GM12878 (cell line): ENCODE results near the gene VSTM5.

ENCODE experiments used
- BCLAF1 ChIP-seq: fragments of 450-650 bp; IDR thresholded peaks from 2 replicates; pipeline ENCODE4 v1.6.1; 2017; ENCODE audit warnings: antibody characterized with exemption, mild to moderate bottlenecking, moderate library complexity
- CTCF ChIP-seq, 3 experiments: IDR thresholded peaks in 2 of 3; conservative IDR thresholded peaks in 1 of 3; 2 replicates each; pipeline ENCODE4 v1.5.1; 2011; ENCODE audit warnings: low read depth in 3 of 3, low read length in 3 of 3, mild to moderate bottlenecking in 3 of 3, control low read depth in 2 of 3, moderate library complexity in 2 of 3, inconsistent platforms in 1 of 3, mixed read lengths in 1 of 3; ENCODE audit not compliant: control insufficient read depth in 2 of 3, insufficient read depth in 1 of 3; ENCODE audit errors: extremely low read depth in 1 of 3
- EGR1 ChIP-seq, 2 experiments: IDR thresholded peaks; 1 replicate in 1 of 2; 2 replicates in 1 of 2; pipeline ENCODE4 v1.6.1; 2011 to 2012; ENCODE audit warnings: low read depth in 2 of 2, low read length in 2 of 2, borderline replicate concordance in 1 of 2, mild to moderate bottlenecking in 1 of 2, moderate library complexity in 1 of 2
- EP300 ChIP-seq, 2 experiments: fragments of 150-350 bp in 1 of 2; IDR thresholded peaks; 2 replicates each; pipeline ENCODE4 v1.6.1; 2011 to 2012; ENCODE audit warnings: low read depth in 2 of 2, low read length in 2 of 2, borderline replicate concordance in 1 of 2, improper control_type of control experiment in 1 of 2, inconsistent platforms in 1 of 2; ENCODE audit not compliant: control insufficient read depth in 1 of 2
- EZH2 ChIP-seq: IDR thresholded peaks from 2 replicates; pipeline ENCODE4 v1.6.1; 2012; ENCODE audit warnings: low read depth, mild to moderate bottlenecking, control low read depth, inconsistent platforms, low read length, borderline replicate concordance; ENCODE audit not compliant: control insufficient read depth
- FOS ChIP-seq: IDR thresholded peaks from 3 replicates; pipeline ENCODE4 v1.6.1; 2011; ENCODE audit warnings: borderline replicate concordance; ENCODE audit not compliant: insufficient read length; ENCODE audit errors: extremely low read depth
- POLR2A ChIP-seq: IDR thresholded peaks from 2 replicates; pipeline ENCODE4 v1.6.1; 2011; ENCODE audit warnings: low read depth, mild to moderate bottlenecking, low read length
- SIX5 ChIP-seq: IDR thresholded peaks from 2 replicates; pipeline ENCODE4 v1.6.1; 2011; ENCODE audit warnings: mild to moderate bottlenecking, low read depth, low read length, moderate library complexity; ENCODE audit not compliant: severe bottlenecking
- TAF1 ChIP-seq: IDR thresholded peaks from 2 replicates; pipeline ENCODE4 v1.6.1; 2011; ENCODE audit warnings: mild to moderate bottlenecking, low read depth, low read length, borderline replicate concordance
- USF2 ChIP-seq: IDR thresholded peaks from 2 replicates; pipeline ENCODE4 v1.6.1; 2011; ENCODE audit warnings: low read depth, low read length, improper control_type of control experiment, borderline replicate concordance

- no peak for TF ChIP-seq POLR2A
- no peak for TF ChIP-seq BCLAF1
- TF ChIP-seq EGR1 (IDR thresholded peaks at IDR 0.05; ENCODE audit: borderline replicate concordance in 1 of 2, low read depth in 2 of 2, low read length in 2 of 2): no peak
- TF ChIP-seq SIX5: no peak
- TF ChIP-seq EZH2: no peak
- no peak for TF ChIP-seq CTCF (IDR thresholded peaks at IDR 0.05 in 2 of 3, conservative IDR thresholded peaks at IDR 0.05 in 1 of 3; ENCODE audit: control insufficient read depth in 2 of 3, extremely low read depth in 1 of 3, insufficient read depth in 1 of 3, low read depth in 3 of 3, low read length in 3 of 3)
- TF ChIP-seq USF2: no peak
- TF ChIP-seq EP300 (IDR thresholded peaks at IDR 0.05; ENCODE audit: borderline replicate concordance in 1 of 2, control insufficient read depth in 1 of 2, low read depth in 2 of 2, low read length in 2 of 2): no peak
- TF ChIP-seq FOS: no peak
- no peak for TF ChIP-seq TAF1
Measured at GRCh38 chr11:93850594-93851018, at the start of gene VSTM5.
